HTR-8/SVneo (cell line): ENCODE data around the gene C10orf143.
A peak's percentile ranks its signal among the peaks of the same experiment; 100 is the strongest.
"Not testable (repeated sequence)": the region's sequence is repeated elsewhere in the genome, so short reads cannot be mapped to it uniquely, and the experiment has no call there.

Experiments
- DNase-seq: peaks from one replicate; pipeline ENCODE4 v3.0.0; 2011; ENCODE audit warnings: low spot score, mixed read lengths; ENCODE audit not compliant: insufficient read length
- FAIRE-seq: peaks from 2 replicates; lab custom pipeline; 2011; peaks lifted over from hg19 to GRCh38; lab: Jason Lieb, UNC

The C10orf143 gene

DNA sequence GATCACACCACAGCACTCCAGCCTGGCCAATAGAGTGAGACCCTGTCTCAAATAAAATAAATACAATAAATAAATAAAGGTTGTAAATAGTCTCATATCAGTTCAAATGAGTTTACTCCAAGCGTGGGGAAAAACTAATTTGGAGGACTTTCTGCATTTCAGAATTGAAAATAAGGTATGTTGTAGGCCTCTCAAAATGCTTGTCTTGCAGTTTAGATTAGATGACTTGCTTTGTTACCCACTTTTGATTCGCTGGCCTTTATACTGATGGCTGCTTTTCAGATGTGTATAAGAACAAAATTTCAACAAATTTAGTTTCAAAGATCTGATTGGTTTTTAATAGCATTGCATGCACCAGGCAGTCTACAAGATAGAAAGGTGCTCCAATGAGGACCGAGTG, 2.2 kb upstream of the C10orf143 start:
- FAIRE-seq (no peak), DNase-seq (no peak)

DNA sequence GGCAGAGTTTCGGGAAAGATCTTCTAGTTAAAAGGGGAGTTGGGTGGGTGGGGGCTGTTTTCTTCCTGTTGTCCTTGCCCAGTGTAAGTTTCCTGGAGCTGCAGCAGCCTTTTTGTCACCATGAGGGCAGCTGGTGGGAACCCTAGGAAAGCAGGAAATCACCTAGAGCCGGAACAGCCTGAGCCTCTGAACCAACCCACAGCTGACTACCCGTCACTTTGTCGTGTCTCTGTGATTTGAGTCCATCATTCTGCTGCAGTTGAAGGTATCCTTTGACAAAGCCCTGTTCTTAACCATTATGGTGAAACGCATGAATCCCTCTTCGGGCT, 1.2 kb upstream of the C10orf143 start:
- DNase-seq (no peak), FAIRE-seq (no peak)

DNA sequence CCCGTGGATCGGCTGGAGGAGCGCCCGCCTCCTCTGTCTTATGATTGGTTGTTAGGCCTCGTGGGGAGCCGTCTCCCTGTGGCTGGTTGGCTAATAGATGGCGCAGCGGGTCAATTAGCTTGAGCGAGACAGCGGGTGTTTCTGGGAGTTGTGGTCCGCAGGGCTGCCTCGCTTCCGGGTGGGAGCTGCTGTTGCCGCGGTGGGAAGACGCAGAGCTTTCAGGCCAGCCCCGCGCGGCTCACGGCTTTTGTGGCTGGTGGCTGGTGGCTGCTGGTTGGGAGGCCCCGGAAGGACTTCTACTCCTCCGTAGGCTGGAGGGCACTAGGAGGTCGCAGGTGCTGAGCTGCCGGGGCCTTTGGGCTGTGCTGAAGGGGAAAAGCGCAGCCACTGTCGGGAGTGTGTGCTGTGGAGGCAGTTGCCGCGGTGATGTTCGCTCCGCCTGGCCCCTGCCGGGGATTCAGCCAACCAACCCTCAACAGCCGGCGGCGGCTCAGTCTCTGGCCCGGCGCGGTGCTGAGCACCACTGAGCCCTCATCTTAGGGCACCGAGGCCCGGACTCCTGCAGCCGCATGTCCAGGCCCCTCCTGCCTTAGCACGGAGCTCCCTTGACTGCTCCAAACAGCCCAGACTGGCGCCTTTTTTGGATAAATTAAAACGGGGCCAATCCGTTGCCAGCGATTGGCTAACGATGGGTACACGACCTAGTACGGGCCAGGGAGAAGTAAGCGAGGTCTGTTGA, 652 bp upstream of the C10orf143 start:
- peak; percentile 95 for DNase-seq
- FAIRE-seq, result peak; percentile 9

DNA sequence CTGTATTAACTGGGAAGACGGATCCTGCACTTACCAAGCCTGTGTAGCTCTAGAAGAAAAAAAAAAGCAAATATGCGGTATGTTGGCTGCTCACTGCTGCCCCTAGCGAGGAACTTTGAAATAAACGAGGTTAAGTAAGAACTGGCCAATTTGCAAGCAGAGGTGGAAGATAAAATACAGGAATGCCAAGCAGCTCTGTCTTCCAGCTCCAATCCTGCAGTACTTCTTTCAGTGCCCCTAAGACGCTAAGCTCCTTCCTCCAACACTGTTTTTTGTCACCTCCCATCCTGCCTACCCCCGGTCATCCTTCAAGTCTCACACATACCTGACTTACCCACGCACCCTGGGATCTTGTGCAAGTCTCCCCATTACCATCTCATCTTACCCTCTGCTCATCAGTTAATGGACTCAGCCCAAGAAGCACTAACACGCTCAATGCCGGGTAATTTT, 809 bp downstream of the C10orf143 start:
- DNase-seq, result peak; percentile 38
- no peak for FAIRE-seq

DNA sequence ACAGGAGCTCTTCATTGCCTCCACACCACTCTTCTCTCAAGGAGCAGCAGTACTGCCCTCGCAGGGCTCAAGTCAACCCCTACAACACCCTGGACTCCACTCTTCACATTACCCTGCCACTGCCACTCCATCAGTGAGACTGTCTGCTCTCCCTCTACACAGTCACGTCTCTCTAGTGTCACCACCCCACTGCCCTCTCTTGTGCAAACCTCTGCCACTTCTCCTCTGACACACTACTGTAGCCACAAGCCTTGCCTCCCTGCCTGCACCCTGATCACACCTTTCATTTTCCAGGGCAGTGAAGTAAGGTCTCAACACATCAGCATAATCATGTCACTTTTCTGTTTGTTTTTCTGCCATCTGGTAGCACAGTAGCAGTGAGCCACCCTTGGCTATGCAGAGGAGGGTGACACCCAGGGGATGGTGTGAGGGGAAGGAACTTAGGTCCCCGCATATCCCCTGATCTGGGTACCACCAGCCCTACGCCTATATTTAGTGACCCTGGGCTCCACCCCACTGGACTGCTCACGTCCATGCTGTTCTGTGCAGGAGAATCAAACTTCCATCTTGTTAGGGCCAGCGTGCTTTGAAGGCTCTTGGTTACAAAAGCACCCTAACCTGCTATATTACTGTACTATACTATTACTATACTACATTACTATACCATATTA, 1.6 kb downstream of the C10orf143 start:
- no peak for DNase-seq
- no peak for FAIRE-seq

DNA sequence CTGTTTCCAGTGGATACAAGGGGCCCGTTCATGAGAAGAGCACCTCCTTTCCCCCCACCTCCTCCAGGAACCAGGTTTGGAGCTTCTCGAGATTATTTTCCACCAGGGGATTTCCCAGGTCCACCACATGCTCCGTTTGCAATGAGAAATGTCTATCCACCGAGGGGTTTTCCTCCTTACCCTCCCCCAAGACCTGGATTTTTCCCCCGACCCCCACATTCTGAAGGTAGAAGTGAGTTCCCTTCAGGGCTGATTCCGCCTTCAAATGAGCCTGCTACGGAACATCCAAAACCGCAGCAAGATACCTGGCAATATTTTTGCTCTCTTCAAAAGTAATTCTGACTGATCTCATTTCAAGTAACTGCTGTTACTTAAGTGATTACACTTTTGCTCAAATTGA, 2.5 kb downstream of the C10orf143 start:
- not testable (repeated sequence) for FAIRE-seq, DNase-seq

DNA sequence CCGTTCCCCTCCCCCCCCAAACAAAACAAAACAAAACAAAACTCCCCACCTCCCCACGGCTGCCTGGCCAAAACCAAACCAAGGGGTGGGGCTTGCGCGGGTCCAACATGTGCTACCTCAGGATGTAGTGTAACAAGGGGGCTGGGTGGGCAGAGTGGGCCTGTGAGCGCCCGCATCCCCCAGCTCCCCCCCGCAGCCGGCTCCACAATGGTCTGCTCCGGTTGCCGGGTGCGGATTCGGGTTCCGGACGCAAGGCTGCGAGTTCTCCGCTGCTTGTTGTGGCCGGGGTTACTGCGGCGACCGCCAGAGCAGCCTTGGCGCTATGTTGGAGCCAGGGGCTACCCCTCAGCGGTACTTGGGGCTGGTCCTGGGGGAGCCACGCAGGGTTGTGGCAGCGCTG, 4.9 kb downstream of the C10orf143 start:
- DNase-seq (no peak), FAIRE-seq (no peak)

DNA sequence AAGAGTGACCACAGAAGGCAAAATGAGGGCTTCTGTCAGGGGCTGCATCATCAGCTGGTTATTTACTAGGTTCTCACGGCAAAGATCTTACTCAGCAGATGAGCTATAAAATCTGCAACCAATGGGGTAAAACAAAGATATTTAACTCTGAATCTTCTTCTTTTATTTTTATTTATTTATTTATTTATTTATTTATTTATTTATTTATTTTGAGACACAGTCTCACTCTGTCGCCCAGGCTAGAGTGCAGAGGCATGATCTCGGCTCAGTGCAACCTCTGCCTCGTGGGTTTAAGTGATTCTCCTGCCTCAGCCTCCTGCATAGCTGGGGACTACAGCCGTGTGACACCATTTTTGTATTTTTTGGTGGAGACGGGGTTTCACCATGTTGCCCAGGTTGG, 11.3 kb downstream of the C10orf143 start:
- FAIRE-seq (no peak), DNase-seq (no peak)

DNA sequence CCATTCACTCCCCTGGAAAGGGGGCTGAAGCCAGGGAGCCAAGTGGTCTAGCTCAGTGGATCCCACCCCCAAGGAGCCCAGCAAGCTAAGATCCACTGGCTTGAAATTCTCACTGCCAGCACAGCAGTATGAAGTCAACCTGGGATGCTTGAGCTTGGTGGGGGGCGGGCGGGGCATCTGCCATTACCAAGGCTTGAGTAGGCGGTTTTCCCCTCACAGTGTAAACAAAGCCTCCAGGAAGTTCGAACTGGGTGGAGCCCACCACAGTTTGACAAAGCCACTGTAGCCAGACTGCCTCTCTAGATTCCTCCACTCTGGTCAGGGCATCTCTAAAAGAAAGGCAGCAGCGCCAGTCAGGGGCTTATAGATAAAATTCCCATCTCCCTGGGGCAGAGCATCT, 20.1 kb downstream of the C10orf143 start:
- DNase-seq, FAIRE-seq: not testable (repeated sequence)

DNA sequence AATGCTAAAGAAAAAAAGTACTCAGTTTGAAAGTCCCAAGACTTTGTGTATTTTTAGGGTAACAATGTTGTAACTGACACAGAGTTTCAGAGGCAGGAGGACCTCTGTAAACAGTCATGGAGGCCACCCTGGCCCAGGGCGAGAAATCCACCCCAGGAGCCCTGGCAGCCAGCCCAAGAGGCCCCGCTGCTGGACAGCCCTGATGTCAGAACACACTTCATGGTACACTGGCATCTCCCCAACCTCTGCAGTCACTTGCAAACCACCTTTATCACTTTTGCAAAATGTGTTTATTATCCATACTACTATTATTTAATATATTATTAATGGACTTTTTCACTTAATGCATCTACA, 30.2 kb downstream of the C10orf143 start:
- FAIRE-seq (no peak), DNase-seq (no peak)

DNA sequence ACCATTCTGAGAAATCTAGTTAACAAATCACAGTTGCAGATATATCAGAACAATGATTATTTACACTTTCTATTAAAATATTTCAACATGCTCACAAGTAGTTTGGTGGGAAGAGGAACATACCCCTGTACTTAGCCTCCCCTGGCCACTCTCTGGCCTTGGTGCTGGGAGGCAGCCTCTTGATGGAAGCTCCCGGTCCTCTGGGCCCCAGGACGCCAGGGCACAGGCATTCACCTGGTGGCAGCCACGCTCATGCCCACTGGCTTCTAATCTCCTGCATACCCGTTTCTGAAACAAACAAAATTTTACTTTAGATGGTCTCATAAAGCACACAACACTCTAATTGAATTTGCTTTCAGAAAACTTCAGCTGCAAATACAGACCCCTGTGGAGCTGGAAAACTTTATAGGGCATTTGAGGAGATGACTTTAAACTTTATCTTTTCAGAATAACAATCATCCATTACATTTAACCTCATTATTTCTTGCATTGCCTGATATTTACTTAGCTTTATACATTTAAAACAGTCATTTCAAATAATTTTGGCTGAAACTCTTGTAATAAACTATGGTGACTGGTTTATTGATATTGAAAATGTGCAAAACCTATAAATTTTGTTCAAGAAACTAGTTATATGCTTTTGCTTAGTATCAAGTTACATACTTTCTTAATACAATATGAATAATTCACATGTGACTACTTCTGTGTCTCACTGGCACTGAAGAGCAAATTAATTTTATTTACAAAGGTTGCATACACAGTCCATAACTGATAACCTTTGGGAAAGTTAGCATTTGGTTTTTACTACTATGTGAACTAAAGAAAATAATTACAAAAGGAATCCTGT, 30.8 kb downstream of the C10orf143 start:
- FAIRE-seq (no peak), DNase-seq (no peak)

DNA sequence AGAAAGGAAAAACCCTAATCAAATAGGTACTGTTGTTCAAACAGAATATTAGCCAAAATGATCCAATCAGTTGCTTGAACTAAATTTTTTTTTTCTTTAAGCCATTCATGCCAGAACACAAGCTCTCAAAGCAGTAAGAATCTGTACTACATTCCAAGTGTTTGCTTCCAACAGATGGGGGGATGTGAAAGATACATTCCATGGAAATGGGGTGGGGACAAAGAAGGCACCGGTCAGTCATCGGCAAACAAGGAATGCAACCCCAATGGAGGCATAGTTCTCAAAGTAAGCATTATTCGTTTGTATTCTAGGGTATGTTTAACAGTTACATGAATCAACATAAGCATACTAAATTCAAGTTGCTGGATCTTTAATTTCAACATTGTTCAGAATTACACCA, 32.5 kb downstream of the C10orf143 start:
- FAIRE-seq, result no peak
- DNase-seq, result no peak

DNA sequence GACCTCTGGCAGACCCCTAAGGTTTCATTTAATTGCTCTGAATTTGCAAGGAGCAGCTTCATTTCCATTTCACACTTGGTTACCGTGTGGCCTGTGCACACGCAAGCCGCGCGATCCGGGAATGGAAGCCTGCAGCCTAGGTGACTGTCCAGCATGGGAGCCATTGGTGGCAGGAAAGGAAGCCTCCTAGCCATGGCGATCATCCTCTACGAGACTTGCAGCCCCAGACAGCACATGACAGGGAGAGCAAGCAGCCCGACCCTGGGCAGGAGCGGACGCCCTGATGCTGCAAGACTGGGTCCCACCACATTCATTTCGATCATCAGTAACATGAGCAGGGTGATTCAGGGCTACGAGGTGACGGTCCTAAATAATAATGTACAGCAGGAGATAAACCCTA, 33.9 kb downstream of the C10orf143 start:
- DNase-seq, result no peak
- FAIRE-seq, result no peak

DNA sequence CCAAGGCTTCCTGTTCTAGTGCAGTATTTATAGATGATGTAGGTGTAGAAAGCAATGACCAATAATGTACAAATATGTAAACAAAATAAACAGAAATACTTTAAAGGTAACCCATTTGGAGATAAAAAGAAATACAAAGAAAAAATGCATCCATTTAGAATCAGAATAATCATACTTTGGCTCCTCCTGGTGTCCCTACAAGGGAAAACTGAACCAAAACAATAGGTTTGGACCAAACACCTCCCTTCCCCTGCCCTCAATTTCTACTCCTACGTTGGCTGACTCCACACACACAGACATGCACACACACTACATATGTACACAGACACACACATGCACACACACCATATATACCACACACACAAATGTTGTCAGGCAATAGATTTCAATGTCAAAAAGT, 36.0 kb downstream of the C10orf143 start:
- FAIRE-seq (no peak), DNase-seq (no peak)

DNA sequence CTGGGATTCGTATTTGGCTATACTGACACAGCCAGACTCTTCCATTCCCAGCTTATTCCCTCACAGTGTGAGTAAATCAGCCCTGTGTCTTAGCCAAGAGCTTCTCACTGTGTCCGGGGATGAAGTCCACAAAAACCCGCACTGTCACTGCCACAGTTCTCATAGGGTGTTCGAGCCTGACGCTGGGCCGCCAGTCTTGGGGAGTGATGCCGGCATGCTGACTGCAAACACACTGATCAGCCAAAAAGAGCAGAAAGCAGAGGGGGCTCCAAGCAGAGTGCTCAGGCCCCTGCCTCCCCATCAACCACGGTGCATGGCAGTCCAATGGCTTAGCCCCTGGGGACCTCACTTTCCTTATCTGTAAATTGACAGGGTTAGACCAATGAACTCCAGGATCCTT, 36.7 kb downstream of the C10orf143 start:
- DNase-seq, result no peak
- no peak for FAIRE-seq

DNA sequence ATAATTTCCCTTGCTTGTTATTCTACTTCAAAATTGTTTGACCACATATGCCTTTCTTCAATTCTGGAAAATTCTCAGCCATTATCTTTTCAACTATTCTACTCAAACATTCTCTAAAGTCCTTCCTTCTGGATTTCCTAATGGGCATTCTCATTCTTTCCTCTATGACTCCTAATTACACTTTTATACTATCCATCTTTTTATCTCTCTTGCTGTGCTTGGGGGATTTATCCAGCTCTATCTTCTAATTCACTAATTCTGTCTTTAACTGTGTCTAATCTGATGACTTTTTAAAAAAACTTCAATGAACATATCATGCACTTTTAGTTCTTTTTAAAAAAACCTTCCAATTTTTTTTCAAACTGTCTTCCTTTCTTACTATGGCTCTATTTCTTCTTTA, 38.4 kb downstream of the C10orf143 start:
- no peak for FAIRE-seq
- no peak for DNase-seq

DNA sequence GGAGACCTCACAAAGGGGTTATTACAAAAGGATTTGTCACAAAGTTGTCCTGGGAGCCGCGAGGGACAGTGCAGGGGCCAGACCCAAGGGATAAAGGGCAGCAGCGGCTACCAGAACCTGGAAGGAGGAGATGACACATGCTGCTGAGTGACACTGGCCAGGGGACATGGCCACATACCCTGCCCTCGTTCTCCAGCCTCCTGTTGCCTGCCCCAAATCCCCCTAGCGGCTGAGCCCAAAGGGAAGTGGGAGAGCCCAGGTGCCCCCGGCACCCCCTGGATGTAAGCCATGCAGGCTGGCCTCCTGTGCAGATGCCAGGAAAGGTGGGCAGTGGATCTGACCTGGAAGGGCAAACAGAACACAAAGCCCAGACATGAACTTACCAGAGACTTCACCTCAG, 42.7 kb downstream of the C10orf143 start:
- FAIRE-seq, result no peak
- DNase-seq, result no peak

DNA sequence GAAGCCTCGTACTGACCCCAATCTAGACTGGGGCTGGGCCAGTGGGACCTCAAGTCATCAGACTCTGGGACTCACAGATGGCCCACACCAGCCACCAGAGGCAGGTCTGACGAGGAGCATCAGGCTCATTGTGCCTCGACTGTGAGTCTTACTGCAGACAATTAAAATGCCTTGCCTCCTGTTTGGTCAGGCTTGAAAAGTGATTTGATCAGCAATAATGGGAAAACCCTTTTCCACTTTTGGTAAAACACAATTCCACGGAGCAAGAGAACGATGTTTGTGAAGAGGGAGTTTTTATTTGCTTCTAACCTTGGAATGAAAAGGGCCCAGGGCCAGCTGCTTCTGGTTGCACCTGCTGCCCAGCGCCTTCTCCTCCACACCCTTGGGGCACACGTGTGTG, 43.9 kb downstream of the C10orf143 start:
- FAIRE-seq (no peak), DNase-seq (no peak)

DNA sequence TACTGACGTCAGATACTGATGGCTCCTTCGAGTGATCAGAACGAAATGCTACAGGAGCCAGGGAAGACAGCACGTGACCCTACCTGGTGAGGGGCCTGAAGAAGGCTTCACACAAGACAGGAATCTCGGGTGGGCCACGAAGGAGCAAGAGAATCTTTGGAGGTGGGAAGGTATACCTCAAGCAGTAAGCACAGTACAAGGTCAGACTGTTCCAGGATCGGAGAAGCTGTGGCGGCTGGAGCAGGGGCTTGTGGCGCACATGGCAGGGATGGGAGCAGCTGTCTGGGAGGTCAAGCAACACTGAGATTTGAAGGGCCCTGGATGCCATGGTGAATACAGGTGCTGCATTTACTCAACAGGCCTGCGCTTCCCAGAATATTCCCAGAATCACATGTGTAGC, 45.4 kb downstream of the C10orf143 start:
- FAIRE-seq, result no peak
- DNase-seq, result no peak

DNA sequence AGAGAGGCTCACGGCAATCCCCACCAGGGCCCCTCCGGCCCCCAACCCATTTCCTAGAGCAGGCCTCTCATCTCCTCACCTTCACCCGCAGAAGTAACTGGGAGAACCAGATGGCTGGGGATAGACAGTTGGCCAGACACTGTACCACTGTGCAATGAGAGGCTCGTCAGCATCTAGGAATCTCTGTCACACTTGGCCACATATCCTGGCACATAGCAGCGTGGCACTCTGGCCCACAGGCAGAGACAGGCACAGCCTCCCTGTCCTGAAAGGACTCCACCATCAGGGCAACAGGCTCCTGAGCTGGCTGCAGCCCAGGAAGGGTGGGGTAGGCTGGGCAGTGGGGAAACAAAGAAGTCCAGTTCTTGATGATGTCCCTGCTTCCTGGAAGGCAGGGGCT, 45.8 kb downstream of the C10orf143 start:
- DNase-seq (no peak), FAIRE-seq (no peak)

DNA sequence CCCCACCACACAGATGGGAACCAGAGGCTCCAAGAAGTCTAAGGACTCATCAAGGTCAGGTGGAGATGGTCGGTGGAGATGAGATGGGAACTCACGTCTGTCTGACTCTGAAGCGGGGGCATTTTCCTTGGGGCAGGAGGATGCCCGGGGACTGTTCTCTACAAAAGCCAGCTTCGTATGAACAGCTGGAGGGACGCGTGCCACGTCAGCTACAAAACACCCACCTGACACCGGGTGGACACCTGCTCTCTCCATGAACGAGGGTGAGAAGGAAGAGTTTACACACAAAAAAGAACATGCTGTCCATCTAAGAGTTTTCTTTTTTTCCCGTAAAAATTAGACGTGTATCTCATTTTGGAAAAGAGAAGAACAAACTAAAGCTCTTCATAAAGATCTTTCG, 47.7 kb downstream of the C10orf143 start:
- DNase-seq (no peak), FAIRE-seq (no peak)
